Measurements from ENCODE around the gene SAMD11. TPM values are rescaled to one million over a fixed set of nuclear protein-coding genes. Genes with fewer than 3 reads are reported as not detected.

The SAMD11 gene
- total and polyA plus RNA-seq, 2 donors (not counting 1 experiment from before 2014, with no cell fraction given) = not detected

- no peak overlapping the region for H3K27ac Mint-ChIP-seq
- Histone ChIP-seq H3K4me3 (ENCODE audit: control extremely low read depth in 1 of 5, extremely low read depth in 1 of 5, insufficient read depth in 1 of 5, low read depth in 2 of 5, low read length in 4 of 5) (no peak overlapping the region), H3K9ac (ENCODE audit: low read length) (no peak overlapping the region), H3K4me1 (ENCODE audit: control insufficient read depth in 2 of 2, insufficient read depth in 2 of 2, low read length in 2 of 2) (peaks cover 28 to 38% of the 10 kb centered on the region in 2 donors), H3K36me3 (replicated peaks in 1 of 2; ENCODE audit: control extremely low read depth in 1 of 2, control insufficient read depth in 1 of 2, extremely low read depth in 1 of 2, insufficient read depth in 2 of 2, low read length in 1 of 2) (no peaks in the 10 kb centered on the region), H4K20me1 (ENCODE audit: control insufficient read depth, insufficient read depth, low read length, poor library complexity, severe bottlenecking) (no peaks in the 10 kb centered on the region), H3K27ac (ENCODE audit: low read length in 2 of 2) (no peak overlapping the region), H2AFZ (ENCODE audit: insufficient read depth, low read depth, low read length, poor library complexity, severe bottlenecking) (no peak overlapping the region), H3K9me3 (ENCODE audit: control extremely low read depth in 1 of 3, control insufficient read depth in 2 of 3, insufficient read depth in 1 of 3, low read length in 2 of 3) (peaks cover 0 to 18% (median 0%) of the 10 kb centered on the region in 3 donors), H3K79me2 (ENCODE audit: control insufficient read depth, insufficient read depth, low read length) (no peaks in the 10 kb centered on the region), H3K27me3 (replicated peaks in 1 of 4; ENCODE audit: control extremely low read depth in 1 of 4, control insufficient read depth in 3 of 4, insufficient read depth in 4 of 4, low read length in 3 of 4) (peaks cover 0 to 70% (median 35%) of the 10 kb centered on the region in 4 experiments), H3K4me2 (replicated peaks; ENCODE audit: low read depth, low read length, poor library complexity, severe bottlenecking) (no peak overlapping the region)
- no peak for ATAC-seq (ENCODE audit: low read depth)
- H3K4me1 Mint-ChIP-seq = peaks cover 18% of the 10 kb centered on the region
- H3K27me3 Mint-ChIP-seq = peaks cover 41% of the 10 kb centered on the region
- no peaks in the 10 kb centered on the region for H3K9me3 Mint-ChIP-seq (ENCODE audit: insufficient read depth)
- intact Hi-C loops (cut with micrococcal nuclease) = loop anchor here (2.0 kb wide), 1 partner anchor 15 kb away; no protein-coding TSS in a partner anchor
- ChIA-PET POLR2A (no interaction called here), CTCF (interaction anchor here (1.6 kb wide), 1 partner anchor 15 kb away, joined by 3 read pairs; no protein-coding TSS in a partner anchor)
- TF ChIP-seq CTCF (IDR thresholded peaks at IDR 0.05) (no peak), EZH2 (IDR thresholded peaks at IDR 0.05; ENCODE audit: borderline replicate concordance, insufficient read depth, low read depth, low read length, poor library complexity, severe bottlenecking) (no peak)
- H3K4me3 Mint-ChIP-seq = no peak overlapping the region
- DNase-seq = no peak
- 90% methylated on average over 23 of the region's 23 CpGs for WGBS (ENCODE audit: insufficient coverage)
Observed at GRCh38 chr1:920010-920409, 3.7 kb upstream of the SAMD11 start.

- H3K4me3 Mint-ChIP-seq = peak overlapping the region; percentile 19
- no peaks in the 10 kb centered on the region for H3K79me2 ChIP-seq (ENCODE audit: control insufficient read depth, insufficient read depth, low read length)
- intact Hi-C loops (cut with micrococcal nuclease) = loop anchor here (2.0 kb wide), 1 partner anchor 16 kb away; no protein-coding TSS in a partner anchor
- H3K27me3 ChIP-seq (replicated peaks in 1 of 4; ENCODE audit: control extremely low read depth in 1 of 4, control insufficient read depth in 3 of 4, insufficient read depth in 4 of 4, low read length in 3 of 4) = peaks cover 0 to 73% (median 35%) of the 10 kb centered on the region in 4 experiments
- H3K4me2 ChIP-seq (replicated peaks; ENCODE audit: low read depth, low read length, poor library complexity, severe bottlenecking) = peak overlapping the region; percentile 51
- H4K20me1 ChIP-seq (ENCODE audit: control insufficient read depth, insufficient read depth, low read length, poor library complexity, severe bottlenecking) = no peaks in the 10 kb centered on the region
- H3K4me1 Mint-ChIP-seq = peaks cover 18% of the 10 kb centered on the region
- TF ChIP-seq CTCF (IDR thresholded peaks at IDR 0.05) (no peak), EZH2 (IDR thresholded peaks at IDR 0.05; ENCODE audit: borderline replicate concordance, insufficient read depth, low read depth, low read length, poor library complexity, severe bottlenecking) (no peak)
- ChIA-PET POLR2A (no interaction called here), CTCF (no interaction called here)
- H3K36me3 ChIP-seq (replicated peaks in 1 of 2; ENCODE audit: control extremely low read depth in 1 of 2, control insufficient read depth in 1 of 2, extremely low read depth in 1 of 2, insufficient read depth in 2 of 2, low read length in 1 of 2) = no peaks in the 10 kb centered on the region
- H3K4me3 ChIP-seq (ENCODE audit: control extremely low read depth in 1 of 5, extremely low read depth in 1 of 5, insufficient read depth in 1 of 5, low read depth in 2 of 5, low read length in 4 of 5) = no peak overlapping the region
- no peak for ATAC-seq (ENCODE audit: low read depth)
- no peaks in the 10 kb centered on the region for H3K9me3 Mint-ChIP-seq (ENCODE audit: insufficient read depth)
- peaks cover 0 to 18% (median 0%) of the 10 kb centered on the region in 3 donors for H3K9me3 ChIP-seq (ENCODE audit: control extremely low read depth in 1 of 3, control insufficient read depth in 2 of 3, insufficient read depth in 1 of 3, low read length in 2 of 3)
- peaks cover 38% of the 10 kb centered on the region for H3K27me3 Mint-ChIP-seq
- no peak overlapping the region for H2AFZ ChIP-seq (ENCODE audit: insufficient read depth, low read depth, low read length, poor library complexity, severe bottlenecking)
- 15% methylated on average over 11 of the region's 13 CpGs for WGBS (ENCODE audit: insufficient coverage)
- peaks cover 29 to 41% of the 10 kb centered on the region in 2 donors for H3K4me1 ChIP-seq (ENCODE audit: control insufficient read depth in 2 of 2, insufficient read depth in 2 of 2, low read length in 2 of 2)
- no peak for DNase-seq
- no peak overlapping the region for H3K27ac Mint-ChIP-seq
- H3K9ac ChIP-seq (ENCODE audit: low read length) = no peak overlapping the region
- H3K27ac ChIP-seq (ENCODE audit: low read length in 2 of 2) = no peak overlapping the region
Observed at GRCh38 chr1:920521-920920, 3.2 kb upstream of the SAMD11 start.
